Measurements from ENCODE around the gene PDCD2. TPM values are rescaled to one million over a fixed set of nuclear protein-coding genes. Genes with fewer than 3 reads are reported as not detected.

The PDCD2 gene
- total RNA-seq, 1 experiment from 2014 or later = 121 TPM

GRCh38 chr6:170533792-170534191, 50.6 kb downstream of the PDCD2 start:
- ChIA-PET POLR2A (interaction anchor here (0.6 kb wide), 1 partner anchor 10 kb away, joined by 4 read pairs; no protein-coding TSS in a partner anchor), CTCF (no interaction called here)
- DNase-seq (ENCODE audit: low read depth, low spot score) (no peak), ATAC-seq (no peak)
- Histone ChIP-seq H3K4me1 (ENCODE audit: control insufficient read depth, insufficient read depth, low read length) (no peaks in the 10 kb centered on the region), H3K36me3 (ENCODE audit: control insufficient read depth, insufficient read depth, low read length) (peaks cover 42% of the 10 kb centered on the region), H3K27ac (ENCODE audit: low read length) (no peak overlapping the region), H3K4me3 (ENCODE audit: low read depth in 2 of 2, low read length in 2 of 2) (no peak overlapping the region), H3K27me3 (ENCODE audit: control insufficient read depth, insufficient read depth, low read length) (no peaks in the 10 kb centered on the region), H3K9me3 (ENCODE audit: control insufficient read depth, insufficient read depth, low read depth, low read length) (no peaks in the 10 kb centered on the region)
- intact Hi-C loops (cut with micrococcal nuclease; ENCODE audit: unreplicated experiment) = no loop called here
- in situ Hi-C loops (cut with HindIII; ENCODE audit: low pct_unique_long_range_greater_than_20kb, low sequenced_read_pairs) = no loop called here
- TF ChIP-seq SIN3A (IDR thresholded peaks at IDR 0.05; ENCODE audit: borderline replicate concordance, insufficient read depth, low read depth, low read length) = no peak
- no peak for TF ChIP-seq CTCF (IDR thresholded peaks at IDR 0.05)
- no peak for TF ChIP-seq REST (IDR thresholded peaks at IDR 0.05; ENCODE audit: insufficient read depth in 1 of 2, low read depth in 2 of 2, low read length in 1 of 2)
- TF ChIP-seq POLR2AphosphoS5 (IDR thresholded peaks at IDR 0.05; ENCODE audit: low read depth, low read length) = no peak
- no peak for TF ChIP-seq TCF7L2 (IDR thresholded peaks at IDR 0.05; ENCODE audit: low read depth, low read length)
- BruUV-seq (replicated peaks) = no TSS peak

- intact Hi-C loops (cut with micrococcal nuclease; ENCODE audit: unreplicated experiment) (no loop called here), in situ Hi-C loops (cut with HindIII; ENCODE audit: low pct_unique_long_range_greater_than_20kb, low sequenced_read_pairs) (no loop called here)
- ATAC-seq = no peak
- H3K4me3 ChIP-seq (ENCODE audit: low read depth in 2 of 2, low read length in 2 of 2) = no peak overlapping the region
- H3K4me1 ChIP-seq (ENCODE audit: control insufficient read depth, insufficient read depth, low read length) = no peaks in the 10 kb centered on the region
- no peak overlapping the region for H3K27ac ChIP-seq (ENCODE audit: low read length)
- BruUV-seq (replicated peaks) = no TSS peak
- peaks cover 39% of the 10 kb centered on the region for H3K36me3 ChIP-seq (ENCODE audit: control insufficient read depth, insufficient read depth, low read length)
- TF ChIP-seq POLR2AphosphoS5 (IDR thresholded peaks at IDR 0.05; ENCODE audit: low read depth, low read length) (no peak; the same call in 1 of the 2 replicates), CTCF (IDR thresholded peaks at IDR 0.05) (no peak), REST (IDR thresholded peaks at IDR 0.05; ENCODE audit: insufficient read depth in 1 of 2, low read depth in 2 of 2, low read length in 1 of 2) (no peak), SIN3A (IDR thresholded peaks at IDR 0.05; ENCODE audit: borderline replicate concordance, insufficient read depth, low read depth, low read length) (no peak), TCF7L2 (IDR thresholded peaks at IDR 0.05; ENCODE audit: low read depth, low read length) (no peak)
- no peaks in the 10 kb centered on the region for H3K27me3 ChIP-seq (ENCODE audit: control insufficient read depth, insufficient read depth, low read length)
- POLR2A ChIA-PET = interaction anchor here (0.6 kb wide), 1 partner anchor 9 kb away, joined by 4 read pairs; no protein-coding TSS in a partner anchor
- DNase-seq (ENCODE audit: low read depth, low spot score) = no peak
- CTCF ChIA-PET = no interaction called here
- H3K9me3 ChIP-seq (ENCODE audit: control insufficient read depth, insufficient read depth, low read depth, low read length) = no peaks in the 10 kb centered on the region
Observed at GRCh38 chr6:170532867-170533488, 51.5 kb downstream of the PDCD2 start.

All from Panc1 (cell line).